ENCODE measurements around the gene PUSL1.
A peak's percentile ranks its signal among the peaks of the same experiment; 100 is the strongest.
"Not testable (repeated sequence)": the region's sequence is repeated elsewhere in the genome, so short reads cannot be mapped to it uniquely, and the experiment has no call there.

PUSL1 gene

GRCh38 chr1:1313500-1314236 lies 5.3 kb downstream of the PUSL1 start:
- no peak for DNase-seq
- TF ChIP-seq GATA1 (IDR thresholded peaks at IDR 0.05; ENCODE audit: low read depth, low read length) (no peak), POLR2A (IDR thresholded peaks at IDR 0.05; ENCODE audit: low read length) (no peak)

- TF ChIP-seq GATA1 (IDR thresholded peaks at IDR 0.05; ENCODE audit: low read depth, low read length) (no peak), POLR2A (IDR thresholded peaks at IDR 0.05; ENCODE audit: low read length) (no peak)
- no peak for DNase-seq
These were observed 5.8 kb downstream of the PUSL1 start for GRCh38 chr1:1314237-1314586.

GRCh38 chr1:1314678-1315335 lies 6.4 kb downstream of the PUSL1 start:
- DNase-seq: no peak
- TF ChIP-seq POLR2A (IDR thresholded peaks at IDR 0.05; ENCODE audit: low read length): no peak
- no peak for TF ChIP-seq GATA1 (IDR thresholded peaks at IDR 0.05; ENCODE audit: low read depth, low read length)

- no peak for TF ChIP-seq POLR2A (IDR thresholded peaks at IDR 0.05; ENCODE audit: low read length)
- no peak for TF ChIP-seq GATA1 (IDR thresholded peaks at IDR 0.05; ENCODE audit: low read depth, low read length)
- no peak for DNase-seq
These were observed 7.1 kb downstream of the PUSL1 start for GRCh38 chr1:1315435-1315954.

GRCh38 chr1:1316199-1316598 lies 7.8 kb downstream of the PUSL1 start:
- not testable (repeated sequence) for DNase-seq

DNA sequence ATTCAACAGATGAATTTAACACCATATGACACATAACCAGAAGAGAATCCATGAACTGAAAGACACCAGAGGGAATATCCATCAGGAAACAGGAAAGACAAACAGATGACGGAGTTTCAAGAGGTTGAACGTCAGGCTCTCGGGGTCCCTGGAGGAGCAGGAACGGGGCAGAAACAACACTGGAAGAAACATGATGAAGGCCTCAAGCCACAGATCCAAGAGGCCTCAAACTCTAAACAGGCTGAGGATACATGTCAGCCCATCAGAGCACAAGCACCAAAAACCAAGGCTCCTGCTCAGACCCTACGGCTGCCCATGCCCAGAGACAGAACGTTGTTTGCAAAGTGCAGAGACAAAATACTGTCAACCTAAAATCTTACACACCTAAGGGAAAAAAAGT lies 9.0 kb downstream of the PUSL1 start:
- no peak for TF ChIP-seq GATA1 (IDR thresholded peaks at IDR 0.05; ENCODE audit: low read depth, low read length)
- TF ChIP-seq POLR2A (IDR thresholded peaks at IDR 0.05; ENCODE audit: low read length): no peak

GRCh38 chr1:1318131-1318652 lies 9.8 kb downstream of the PUSL1 start:
- no peak for TF ChIP-seq GATA1 (IDR thresholded peaks at IDR 0.05; ENCODE audit: low read depth, low read length)
- TF ChIP-seq POLR2A (IDR thresholded peaks at IDR 0.05; ENCODE audit: low read length): no peak
- DNase-seq: peak; percentile 34 to 73

More for the DNA sequence above, 9.0 kb downstream of the PUSL1 start:
- DNase-seq: no peak

DNA sequence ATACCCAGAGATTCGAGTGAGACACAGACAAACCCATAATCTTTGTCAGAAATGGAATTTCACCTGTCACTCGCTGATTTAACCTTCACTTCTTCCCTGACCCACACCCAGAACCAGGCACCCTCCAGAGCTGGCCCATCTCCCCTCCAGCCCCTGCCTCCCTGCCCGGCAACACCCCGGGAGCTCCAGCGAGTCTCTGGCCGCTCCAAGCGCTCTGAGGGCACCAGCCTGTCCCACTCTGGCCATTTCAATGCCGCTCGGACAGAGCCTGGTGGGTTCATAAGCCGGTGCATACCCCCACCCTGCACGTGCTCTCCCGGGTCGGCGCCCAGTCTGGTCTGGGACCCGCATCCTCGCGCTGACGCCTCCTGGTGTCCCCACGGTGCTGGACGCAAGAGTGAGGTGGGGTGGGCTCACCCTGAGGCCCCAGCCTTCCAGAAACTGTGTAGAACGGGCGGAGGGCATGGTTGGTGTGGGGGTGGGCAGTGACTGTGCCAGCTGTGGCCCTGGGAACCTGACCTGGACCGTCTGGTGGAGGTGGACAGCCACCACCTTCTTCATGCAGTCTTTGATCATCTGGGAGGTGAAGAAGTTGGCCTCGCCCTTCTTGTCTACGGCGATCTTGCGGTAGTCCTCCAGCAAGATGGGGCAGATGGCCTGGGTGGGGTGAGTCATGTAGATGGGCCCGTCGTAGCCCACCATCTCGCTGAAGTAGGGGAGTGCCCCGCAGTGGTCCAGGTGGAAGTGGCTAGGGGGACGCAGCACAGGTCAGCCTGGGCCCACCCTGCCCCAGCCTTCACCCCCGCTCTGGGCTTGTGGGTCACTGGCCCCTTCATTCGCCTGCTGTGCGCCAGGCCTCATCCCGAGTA lies 10.6 kb downstream of the PUSL1 start:
- TF ChIP-seq POLR2A (IDR thresholded peaks at IDR 0.05; ENCODE audit: low read length): no peak

GRCh38 chr1:1319646-1319941 lies 11.2 kb downstream of the PUSL1 start:
- no peak for DNase-seq
- no peak for TF ChIP-seq POLR2A (IDR thresholded peaks at IDR 0.05; ENCODE audit: low read length)
- no peak for TF ChIP-seq GATA1 (IDR thresholded peaks at IDR 0.05; ENCODE audit: low read depth, low read length)

More for the DNA sequence above, 10.6 kb downstream of the PUSL1 start:
- DNase-seq: no peak

DNA sequence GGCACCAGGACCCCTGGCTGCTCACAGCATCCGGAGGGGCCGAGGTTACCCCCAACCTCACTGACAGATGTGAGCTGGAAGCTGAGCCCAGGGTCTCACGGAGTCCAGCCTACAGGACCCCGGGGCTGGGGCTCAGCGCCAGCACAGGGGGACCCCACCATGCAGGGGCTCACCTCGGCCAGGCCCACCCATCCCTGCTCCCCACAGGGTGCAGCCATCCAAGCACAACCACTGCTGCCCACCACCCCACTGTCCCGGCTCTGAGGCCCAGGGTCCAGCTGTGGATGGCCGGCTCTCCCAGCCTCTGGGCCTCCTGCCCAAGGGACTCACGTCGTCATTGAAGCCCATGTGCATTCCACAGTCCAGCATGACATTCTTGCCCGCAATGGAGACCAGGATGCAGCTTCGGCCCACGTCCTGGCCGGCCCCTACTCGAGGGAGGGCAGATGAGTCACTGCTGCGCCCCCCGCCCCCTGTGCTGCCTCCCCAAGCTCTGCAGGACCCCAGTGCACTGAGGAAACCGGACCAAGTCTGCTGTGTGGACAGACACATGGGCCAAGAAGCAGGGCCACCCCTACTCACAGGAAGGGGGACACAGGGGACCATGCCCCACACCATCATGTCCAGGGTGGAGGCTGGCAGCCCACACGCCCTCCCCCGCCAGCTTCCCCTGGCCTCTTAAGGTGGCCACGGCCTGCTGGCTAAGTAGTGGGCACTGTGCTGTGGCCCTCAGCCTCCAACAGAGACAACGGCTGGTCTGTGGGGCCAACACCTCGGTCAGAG lies 12.5 kb downstream of the PUSL1 start:
- TF ChIP-seq POLR2A (IDR thresholded peaks at IDR 0.05; ENCODE audit: low read length): no peak
- no peak for TF ChIP-seq GATA1 (IDR thresholded peaks at IDR 0.05; ENCODE audit: low read depth, low read length)
- DNase-seq: no peak

- DNase-seq: no peak
- TF ChIP-seq POLR2A (IDR thresholded peaks at IDR 0.05; ENCODE audit: low read length): no peak
- no peak for TF ChIP-seq GATA1 (IDR thresholded peaks at IDR 0.05; ENCODE audit: low read depth, low read length)
These were observed 13.1 kb downstream of the PUSL1 start for GRCh38 chr1:1321477-1321876.

DNA sequence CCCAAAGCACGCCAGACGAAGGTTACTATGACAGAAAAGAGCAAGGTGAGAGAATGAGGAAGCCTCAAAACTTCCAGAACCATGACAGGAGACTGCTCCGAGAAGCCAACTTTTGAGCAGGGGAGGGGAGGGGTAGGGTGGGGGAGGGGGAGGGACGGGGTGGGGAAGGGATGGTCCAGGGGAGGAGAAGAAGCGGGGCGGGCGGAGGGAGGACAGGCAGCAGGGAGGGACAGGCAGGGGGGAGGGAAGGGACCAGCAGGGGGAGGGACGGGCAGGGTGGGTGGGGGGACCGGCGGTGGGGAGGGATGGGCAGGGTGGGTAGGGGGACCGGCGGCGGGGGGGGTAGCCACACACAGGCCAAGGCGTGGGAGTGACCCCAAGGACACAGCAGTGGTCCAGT lies 14.0 kb downstream of the PUSL1 start:
- no peak for DNase-seq
- TF ChIP-seq GATA1 (IDR thresholded peaks at IDR 0.05; ENCODE audit: low read depth, low read length): no peak
- no peak for TF ChIP-seq POLR2A (IDR thresholded peaks at IDR 0.05; ENCODE audit: low read length)

DNA sequence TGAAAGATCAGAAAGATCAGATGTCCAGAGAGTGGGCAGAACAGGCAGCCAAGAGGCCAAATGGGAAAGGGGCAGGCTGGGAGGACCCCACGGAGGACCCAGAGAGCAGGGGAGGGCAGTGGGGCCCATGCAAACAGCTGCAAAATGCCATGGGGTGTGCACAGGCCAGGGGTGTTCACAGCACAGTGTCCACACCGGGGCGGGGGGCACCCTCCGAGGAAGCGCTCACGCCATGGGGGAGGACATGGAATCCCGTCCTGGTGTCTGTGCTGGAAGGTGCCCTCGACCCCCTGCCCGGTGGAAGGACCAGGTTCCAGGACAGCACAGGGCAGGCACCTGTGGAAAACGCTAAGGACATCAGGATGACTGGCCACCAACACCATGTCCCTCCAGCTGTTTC lies 14.6 kb downstream of the PUSL1 start:
- TF ChIP-seq POLR2A (IDR thresholded peaks at IDR 0.05; ENCODE audit: low read length) (no peak), GATA1 (IDR thresholded peaks at IDR 0.05; ENCODE audit: low read depth, low read length) (no peak)

More for the DNA sequence above, 14.6 kb downstream of the PUSL1 start:
- DNase-seq: no peak

All from erythroblast (primary cell).